HG02981 (cell line): Measurements from ENCODE around the gene SMAD3.

ENCODE experiments used
- ATAC-seq: cut with Tn5 transposase; IDR thresholded peaks from one replicate; pipeline ENCODE4 v1.9.1; 2021; ENCODE audit warnings: mild to moderate bottlenecking, moderate library complexity; ENCODE audit not compliant: unreplicated experiment

The SMAD3 gene

DNA sequence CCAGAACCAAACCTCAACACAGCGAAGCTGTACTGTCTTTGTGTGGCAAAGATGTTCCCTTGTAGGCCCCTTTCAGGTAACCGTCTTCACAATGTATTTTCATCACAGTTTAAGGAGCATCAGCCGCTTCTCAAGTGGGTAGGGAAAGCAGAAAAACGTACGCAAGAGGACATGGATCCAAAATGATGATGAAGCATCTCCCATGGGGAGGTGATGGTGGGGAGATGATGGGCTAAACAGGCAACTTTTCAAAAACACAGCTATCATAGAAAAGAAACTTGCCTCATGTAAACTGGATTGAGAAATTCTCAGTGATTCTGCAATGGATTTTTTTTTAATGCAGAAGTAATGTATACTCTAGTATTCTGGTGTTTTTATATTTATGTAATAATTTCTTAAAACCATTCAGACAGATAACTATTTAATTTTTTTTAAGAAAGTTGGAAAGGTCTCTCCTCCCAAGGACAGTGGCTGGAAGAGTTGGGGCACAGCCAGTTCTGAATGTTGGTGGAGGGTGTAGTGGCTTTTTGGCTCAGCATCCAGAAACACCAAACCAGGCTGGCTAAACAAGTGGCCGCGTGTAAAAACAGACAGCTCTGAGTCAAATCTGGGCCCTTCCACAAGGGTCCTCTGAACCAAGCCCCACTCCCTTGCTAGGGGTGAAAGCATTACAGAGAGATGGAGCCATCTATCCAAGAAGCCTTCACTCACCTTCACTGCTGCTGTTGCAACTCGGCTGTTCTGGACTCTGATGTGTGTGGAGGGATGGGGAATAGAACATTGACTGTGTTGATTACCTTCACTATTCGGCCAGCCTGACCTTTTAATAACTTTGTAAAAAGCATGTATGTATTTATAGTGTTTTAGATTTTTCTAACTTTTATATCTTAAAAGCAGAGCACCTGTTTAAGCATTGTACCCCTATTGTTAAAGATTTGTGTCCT is 129.0 kb downstream of the SMAD3 start:
- no peak for ATAC-seq

DNA sequence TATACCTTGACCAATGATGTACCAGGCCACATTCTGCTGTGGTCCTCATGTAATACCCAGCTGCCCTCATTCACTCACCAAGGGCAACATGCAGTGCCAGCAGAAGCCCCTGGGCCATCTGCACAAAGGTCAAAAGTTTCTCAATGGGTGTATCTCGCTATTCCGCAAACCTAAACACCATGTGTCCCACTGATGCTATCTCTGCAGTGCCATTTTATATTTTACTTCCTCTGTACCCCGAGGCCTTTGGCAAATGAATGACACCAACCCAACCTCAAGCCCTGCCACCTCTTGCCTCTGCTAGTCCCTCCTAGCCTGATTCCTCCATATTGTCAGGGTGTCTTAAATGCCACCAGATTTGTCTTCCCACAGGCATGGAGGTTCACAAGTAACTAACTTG is 129.9 kb downstream of the SMAD3 start:
- no peak for ATAC-seq

DNA sequence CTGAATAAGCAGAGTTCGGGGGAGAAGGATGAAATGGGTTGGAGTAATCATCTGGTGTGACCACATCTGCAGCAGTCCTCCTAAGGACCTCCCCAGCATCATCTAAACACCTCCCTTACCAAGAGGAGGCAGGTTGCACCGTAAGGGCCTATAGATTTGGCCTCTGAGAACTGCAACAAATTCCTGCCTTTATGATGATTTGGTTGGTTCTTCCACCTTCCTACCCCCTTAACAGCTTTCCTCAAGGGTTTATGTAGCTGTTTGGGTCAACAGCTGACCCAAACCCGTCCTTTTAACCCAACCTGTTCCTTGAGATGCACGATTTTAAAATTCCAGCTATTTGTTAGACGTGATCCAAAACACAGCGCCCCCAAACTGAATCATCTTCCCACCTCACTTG is 130.8 kb downstream of the SMAD3 start:
- ATAC-seq = no peak

DNA sequence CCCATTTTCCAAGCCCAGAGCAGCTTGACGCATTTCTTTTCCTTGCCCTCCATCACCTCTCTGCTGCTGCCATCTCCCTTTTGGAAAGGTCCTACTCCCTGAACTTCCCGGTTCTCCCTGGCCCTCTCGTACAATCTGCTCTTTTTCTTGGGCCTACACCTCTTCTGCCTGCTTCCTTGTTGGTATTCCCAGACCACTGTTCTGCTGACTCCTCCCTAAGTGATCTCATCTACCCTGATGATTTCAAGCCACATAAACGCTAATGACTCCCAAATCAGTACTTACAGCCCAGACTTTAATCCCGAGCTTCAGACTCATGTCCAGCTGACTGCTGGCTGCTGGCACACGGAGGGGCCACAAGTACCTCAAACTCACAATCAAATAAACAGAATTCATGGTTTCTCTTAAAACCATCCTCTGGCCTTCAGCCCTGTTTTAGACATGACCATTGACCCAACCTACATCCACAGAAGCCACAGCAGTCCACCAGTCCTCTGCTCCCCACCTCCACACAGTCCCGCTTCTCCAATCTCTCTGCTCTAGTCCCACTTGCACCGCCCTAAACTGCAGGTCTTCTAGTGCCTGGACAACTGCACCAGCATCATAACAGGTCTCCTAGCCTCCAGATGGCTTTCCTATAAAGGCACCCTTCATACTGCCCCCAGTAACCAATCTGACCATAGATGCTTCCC is 131.4 kb downstream of the SMAD3 start:
- no peak for ATAC-seq

GRCh38 chr15:67197364-67197695 is 131.9 kb downstream of the SMAD3 start:
- ATAC-seq = no peak

- no peak for ATAC-seq
Observed at GRCh38 chr15:67198157-67198754, 132.9 kb downstream of the SMAD3 start.

DNA sequence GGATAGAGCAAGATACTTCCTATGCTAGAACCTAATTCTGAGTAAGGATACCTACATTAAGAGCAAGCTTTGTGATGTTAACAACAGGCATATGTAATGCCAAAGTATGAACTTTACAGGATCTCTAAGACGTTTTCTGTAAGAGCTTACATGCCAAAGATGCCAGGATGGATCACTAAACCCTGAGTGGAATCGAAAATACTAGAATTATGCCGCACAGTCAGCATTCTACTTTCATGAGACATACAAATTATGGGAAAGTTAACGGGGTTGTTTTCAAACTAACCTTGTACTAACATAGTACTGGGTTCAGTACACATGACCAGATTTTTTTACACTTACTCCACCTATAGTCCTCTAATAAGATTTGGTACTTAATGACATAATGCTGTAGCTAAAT is 134.0 kb downstream of the SMAD3 start:
- no peak for ATAC-seq

GRCh38 chr15:67199881-67200763 is 134.7 kb downstream of the SMAD3 start:
- no peak for ATAC-seq

GRCh38 chr15:67201136-67201535 is 135.7 kb downstream of the SMAD3 start:
- no peak for ATAC-seq

- no peak for ATAC-seq
Observed at GRCh38 chr15:67202091-67202490, 136.7 kb downstream of the SMAD3 start.

- no peak for ATAC-seq
Observed at GRCh38 chr15:67202991-67203390, 137.6 kb downstream of the SMAD3 start.

DNA sequence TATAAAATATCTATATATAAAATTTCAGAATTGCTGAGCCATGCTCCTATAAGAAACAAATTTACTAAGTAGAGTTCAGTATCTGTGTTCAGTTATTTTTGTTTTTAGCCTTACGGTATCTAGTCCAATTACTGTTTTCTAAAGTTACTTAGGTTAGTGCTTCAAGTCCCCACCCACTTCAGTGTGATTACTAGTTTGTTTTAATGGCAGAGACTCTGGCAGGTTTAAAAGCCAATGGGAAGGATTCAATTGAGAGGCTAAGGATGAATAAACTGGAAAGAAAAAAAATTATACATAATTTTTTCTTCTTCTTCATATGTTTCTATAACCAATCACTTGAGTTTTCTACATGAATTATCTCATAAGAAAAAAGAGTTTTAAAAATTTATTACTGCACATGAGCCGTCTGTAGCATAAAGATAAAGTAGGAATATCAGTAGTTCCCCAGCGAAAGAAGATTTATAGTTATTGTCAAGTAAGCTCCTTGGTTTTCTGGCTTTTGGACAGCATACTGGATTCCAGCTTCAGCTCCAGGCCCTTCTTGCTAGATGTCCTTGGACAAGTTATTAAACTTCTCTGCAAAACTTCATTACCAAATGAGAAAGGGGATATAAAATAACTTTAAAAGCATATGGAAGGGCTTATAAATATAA is 142.3 kb downstream of the SMAD3 start:
- ATAC-seq = no peak

GRCh38 chr15:67208396-67208795 is 143.0 kb downstream of the SMAD3 start:
- no peak for ATAC-seq

DNA sequence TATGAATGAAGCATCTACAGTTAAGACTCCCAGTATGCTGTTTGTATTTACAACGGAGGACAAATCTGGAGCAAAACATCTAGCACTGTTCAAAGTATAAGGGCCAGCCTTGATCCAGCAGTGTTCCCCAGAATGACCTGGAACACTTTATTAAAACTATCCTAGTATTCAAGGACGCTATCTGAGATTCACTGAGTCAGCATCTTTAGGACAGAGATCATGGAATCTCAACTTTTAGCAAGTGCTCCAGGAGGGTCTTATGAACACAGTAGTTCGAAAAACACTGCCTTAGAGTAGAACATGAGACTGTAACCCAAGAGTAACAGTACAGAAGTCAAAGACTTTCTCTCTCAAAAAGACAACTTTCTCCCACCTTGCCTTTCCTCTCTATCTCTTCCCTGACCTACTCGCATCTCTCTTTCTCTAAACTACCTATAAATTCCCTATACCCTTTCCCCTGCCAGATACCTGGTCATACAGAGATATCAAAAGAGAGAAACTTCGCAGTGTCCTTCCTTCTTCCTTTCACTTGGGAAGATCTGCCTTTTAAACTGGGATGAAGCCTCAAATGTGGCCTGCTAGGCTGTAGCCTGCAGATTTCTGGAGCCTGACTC is 145.3 kb downstream of the SMAD3 start:
- no peak for ATAC-seq

- no peak for ATAC-seq
Observed at GRCh38 chr15:67212684-67213367, 147.4 kb downstream of the SMAD3 start.

- ATAC-seq = no peak
Observed at GRCh38 chr15:67215102-67215501, 149.7 kb downstream of the SMAD3 start.

- no peak for ATAC-seq
Observed at GRCh38 chr15:67216859-67217258, 151.5 kb downstream of the SMAD3 start.

GRCh38 chr15:67218428-67218827 is 153.0 kb downstream of the SMAD3 start:
- ATAC-seq = no peak

- no peak for ATAC-seq
Observed at GRCh38 chr15:67219288-67219687, 153.9 kb downstream of the SMAD3 start.
